ENCODE results near the gene CCDC18.

CCDC18 gene

GRCh38 chr1:93177991-93178390 is 2.5 kb upstream of the CCDC18 start:
- no peak overlapping the region for H3K4me3 ChIP-seq (ENCODE audit: low read depth, low read length)
- TF ChIP-seq CTCF (IDR thresholded peaks at IDR 0.05; ENCODE audit: borderline replicate concordance, insufficient read depth, low read depth, low read length): no peak

DNA sequence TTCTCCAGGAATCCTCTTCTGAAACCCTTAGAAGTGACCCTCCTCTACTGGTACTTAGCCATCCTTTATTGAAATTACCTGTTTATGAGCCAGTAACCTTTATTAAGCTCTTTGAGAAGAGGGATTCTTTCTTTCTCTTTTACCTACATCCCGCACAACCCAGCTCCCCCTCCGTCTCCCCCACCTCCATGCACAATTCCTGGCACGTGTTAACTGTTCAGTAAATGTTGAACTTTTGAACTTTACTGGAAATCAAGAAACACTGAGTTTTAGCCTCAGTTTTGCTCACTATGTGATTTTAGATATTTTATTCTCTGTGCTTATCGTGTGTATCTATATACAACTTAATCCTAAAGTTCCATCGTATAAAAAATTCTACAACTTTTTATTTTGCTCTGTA is 2.1 kb upstream of the CCDC18 start:
- H3K4me3 ChIP-seq (ENCODE audit: low read depth, low read length): no peak overlapping the region
- TF ChIP-seq CTCF (IDR thresholded peaks at IDR 0.05; ENCODE audit: borderline replicate concordance, insufficient read depth, low read depth, low read length): no peak

GRCh38 chr1:93179886-93180722 is 420 bp upstream of the CCDC18 start, which contains the start of gene TMED5:
Gene TMED5, minus strand, starts transcription at chr1:93180413. Its CDS starts 171 bp downstream, at chr1:93180242.
- peak within 1 kb of the TSS; percentile 75 for H3K4me3 ChIP-seq (ENCODE audit: low read depth, low read length)
- peak; percentile 10; the same call in 1 of the 2 replicates for TF ChIP-seq CTCF (IDR thresholded peaks at IDR 0.05; ENCODE audit: borderline replicate concordance, insufficient read depth, low read depth, low read length)

GRCh38 chr1:93186667-93187066 is 6.1 kb downstream of the CCDC18 start:
- H3K4me3 ChIP-seq (ENCODE audit: low read depth, low read length): no peak overlapping the region

DNA sequence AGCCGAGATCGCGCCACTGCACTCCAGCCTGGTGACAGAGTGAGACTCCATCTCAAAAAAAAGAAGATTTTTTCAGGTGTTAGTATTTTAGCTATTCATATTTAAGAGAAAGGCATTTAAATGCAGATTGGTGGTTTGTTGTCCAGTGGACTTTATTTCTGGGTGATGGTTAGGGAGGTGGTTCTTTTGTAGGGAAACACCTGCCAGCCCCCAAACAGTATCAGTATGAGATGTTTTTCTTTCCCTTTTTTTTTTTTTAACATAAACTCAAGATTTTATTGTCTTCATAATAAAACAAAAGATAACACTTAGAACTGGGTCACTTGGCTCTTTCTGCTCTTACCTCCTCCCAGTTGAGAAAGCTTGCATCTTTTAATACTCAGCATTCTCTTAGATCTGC is 9.9 kb downstream of the CCDC18 start:
- TF ChIP-seq CTCF (IDR thresholded peaks at IDR 0.05; ENCODE audit: borderline replicate concordance, insufficient read depth, low read depth, low read length): no peak

More at GRCh38 chr1:93186667-93187066, 6.1 kb downstream of the CCDC18 start:
- no peak for TF ChIP-seq CTCF (IDR thresholded peaks at IDR 0.05; ENCODE audit: borderline replicate concordance, insufficient read depth, low read depth, low read length)

DNA sequence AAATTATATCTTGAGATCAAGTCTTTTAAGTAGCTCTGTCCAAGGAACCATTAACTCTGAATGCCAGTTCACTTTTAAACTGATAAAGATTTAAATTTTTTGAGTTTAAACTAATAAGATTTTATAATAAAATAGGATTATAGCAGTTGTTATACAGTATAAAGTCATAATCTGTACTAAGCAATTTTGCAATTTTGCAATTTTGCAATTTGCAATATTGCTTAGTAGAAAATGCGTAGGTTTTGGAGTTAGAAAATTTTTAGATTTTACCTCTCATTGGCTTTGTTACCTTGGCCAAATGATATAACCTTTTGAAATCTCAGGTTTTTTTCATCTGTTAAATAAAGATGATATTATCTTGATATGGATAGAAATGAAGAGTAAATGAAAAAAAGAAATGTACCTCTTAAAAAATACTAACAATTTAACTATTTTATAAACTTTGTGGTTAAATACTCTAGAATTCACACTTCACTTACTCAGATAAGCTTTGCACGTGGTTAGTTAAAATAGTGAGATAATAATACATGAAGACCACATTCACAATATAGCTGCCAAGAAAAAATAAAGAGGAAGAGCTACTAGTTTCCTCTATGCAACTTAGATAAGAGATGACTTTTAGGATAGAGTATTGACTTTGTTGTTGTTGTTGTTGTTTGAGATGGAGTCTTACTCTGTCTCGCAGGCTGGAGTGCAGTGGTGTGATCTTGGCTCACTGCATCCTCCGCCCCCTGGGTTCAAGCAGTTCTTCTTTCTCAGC is 13.9 kb downstream of the CCDC18 start:
- TF ChIP-seq CTCF (IDR thresholded peaks at IDR 0.05; ENCODE audit: borderline replicate concordance, insufficient read depth, low read depth, low read length): no peak
- no peak overlapping the region for H3K4me3 ChIP-seq (ENCODE audit: low read depth, low read length)

More for the DNA sequence above, 9.9 kb downstream of the CCDC18 start:
- no peak overlapping the region for H3K4me3 ChIP-seq (ENCODE audit: low read depth, low read length)

Data from GM12875 (cell line).